Measurements from ENCODE around the gene TMEM63C. TPM values are rescaled to one million over a fixed set of nuclear protein-coding genes. Genes with fewer than 3 reads are reported as not detected.

Gene TMEM63C
- polyA plus RNA-seq (2013, experiment 1 of 4) = 4.2 TPM
- polyA plus RNA-seq (2013, experiment 2 of 4) = 3.8 TPM
- 2.7 TPM for polyA plus RNA-seq (2013, experiment 3 of 4)
- 2.1 TPM for polyA plus RNA-seq (2013, experiment 4 of 4)

GRCh38 chr14:77181603-77182437, at the start of gene TMEM63C:
Gene TMEM63C, plus strand, starts transcription at chr14:77181798. Its CDS starts 37,016 bp downstream, at chr14:77218814.
- no peak within 1 kb of the TSS for H3K27ac ChIP-seq (ENCODE audit: insufficient read depth, low read depth, low read length, poor library complexity, severe bottlenecking)
- H3K4me1 ChIP-seq (ENCODE audit: control insufficient read depth, insufficient read depth, low read length) = no peaks in the 10 kb centered on the region
- 1% methylated on average over 46 of the region's 46 CpGs for WGBS, 2 experiments
- peak within 1 kb of the TSS; percentile 40 for H3K4me3 ChIP-seq (ENCODE audit: insufficient read depth, low read depth, low read length)
- H3K9me3 ChIP-seq (ENCODE audit: control insufficient read depth, low read length) = no peaks in the 10 kb centered on the region
- no peaks in the 10 kb centered on the region for H3K36me3 ChIP-seq (ENCODE audit: control insufficient read depth, insufficient read depth, low read length)
- H3K27me3 ChIP-seq (ENCODE audit: control insufficient read depth, insufficient read depth, low read length, poor library complexity, severe bottlenecking) = peaks cover 14% of the 10 kb centered on the region

GRCh38 chr14:77131871-77132486, 49.6 kb upstream of the TMEM63C start:
- no peaks in the 10 kb centered on the region for H3K36me3 ChIP-seq (ENCODE audit: control insufficient read depth, insufficient read depth, low read length)
- H3K27ac ChIP-seq (ENCODE audit: insufficient read depth, low read depth, low read length, poor library complexity, severe bottlenecking) = no peak overlapping the region
- WGBS, 2 experiments = 84 to 85% methylated on average over 5 of the region's 5 CpGs
- H3K27me3 ChIP-seq (ENCODE audit: control insufficient read depth, insufficient read depth, low read length, poor library complexity, severe bottlenecking) = peaks cover 23% of the 10 kb centered on the region
- H3K4me3 ChIP-seq (ENCODE audit: insufficient read depth, low read depth, low read length) = no peak overlapping the region
- H3K9me3 ChIP-seq (ENCODE audit: control insufficient read depth, low read length) = no peaks in the 10 kb centered on the region
- H3K4me1 ChIP-seq (ENCODE audit: control insufficient read depth, insufficient read depth, low read length) = no peaks in the 10 kb centered on the region

GRCh38 chr14:77133720-77134338, 47.8 kb upstream of the TMEM63C start:
- Histone ChIP-seq H3K9me3 (ENCODE audit: control insufficient read depth, low read length) (no peaks in the 10 kb centered on the region), H3K4me3 (ENCODE audit: insufficient read depth, low read depth, low read length) (no peak overlapping the region), H3K4me1 (ENCODE audit: control insufficient read depth, insufficient read depth, low read length) (no peaks in the 10 kb centered on the region), H3K27me3 (ENCODE audit: control insufficient read depth, insufficient read depth, low read length, poor library complexity, severe bottlenecking) (peaks cover 29% of the 10 kb centered on the region), H3K27ac (ENCODE audit: insufficient read depth, low read depth, low read length, poor library complexity, severe bottlenecking) (no peak overlapping the region), H3K36me3 (ENCODE audit: control insufficient read depth, insufficient read depth, low read length) (no peaks in the 10 kb centered on the region)
- WGBS, 2 experiments = 28 to 30% methylated on average over 22 of the region's 22 CpGs

GRCh38 chr14:77139022-77139421, 42.6 kb upstream of the TMEM63C start:
- Histone ChIP-seq H3K4me3 (ENCODE audit: insufficient read depth, low read depth, low read length) (no peak overlapping the region), H3K27me3 (ENCODE audit: control insufficient read depth, insufficient read depth, low read length, poor library complexity, severe bottlenecking) (peaks cover 68% of the 10 kb centered on the region), H3K4me1 (ENCODE audit: control insufficient read depth, insufficient read depth, low read length) (peaks cover 22% of the 10 kb centered on the region), H3K27ac (ENCODE audit: insufficient read depth, low read depth, low read length, poor library complexity, severe bottlenecking) (no peak overlapping the region), H3K9me3 (ENCODE audit: control insufficient read depth, low read length) (no peaks in the 10 kb centered on the region), H3K36me3 (ENCODE audit: control insufficient read depth, insufficient read depth, low read length) (no peaks in the 10 kb centered on the region)
- WGBS, 2 experiments = 92 to 94% methylated on average over 15 of the region's 15 CpGs

- peaks cover 65% of the 10 kb centered on the region for H3K27me3 ChIP-seq (ENCODE audit: control insufficient read depth, insufficient read depth, low read length, poor library complexity, severe bottlenecking)
- peak overlapping the region; percentile 34 for H3K4me3 ChIP-seq (ENCODE audit: insufficient read depth, low read depth, low read length)
- no peaks in the 10 kb centered on the region for H3K9me3 ChIP-seq (ENCODE audit: control insufficient read depth, low read length)
- H3K4me1 ChIP-seq (ENCODE audit: control insufficient read depth, insufficient read depth, low read length) = peaks cover 22% of the 10 kb centered on the region
- no peaks in the 10 kb centered on the region for H3K36me3 ChIP-seq (ENCODE audit: control insufficient read depth, insufficient read depth, low read length)
- H3K27ac ChIP-seq (ENCODE audit: insufficient read depth, low read depth, low read length, poor library complexity, severe bottlenecking) = no peak overlapping the region
- 5 to 6% methylated on average over 50 to 52 of the region's 52 CpGs for WGBS, 2 experiments
These were observed 41.8 kb upstream of the TMEM63C start for GRCh38 chr14:77139540-77140358.

GRCh38 chr14:77140359-77141213, 41.0 kb upstream of the TMEM63C start:
- peak overlapping the region; percentile 34 for H3K4me3 ChIP-seq (ENCODE audit: insufficient read depth, low read depth, low read length)
- H3K36me3 ChIP-seq (ENCODE audit: control insufficient read depth, insufficient read depth, low read length) = no peaks in the 10 kb centered on the region
- no peaks in the 10 kb centered on the region for H3K9me3 ChIP-seq (ENCODE audit: control insufficient read depth, low read length)
- H3K27me3 ChIP-seq (ENCODE audit: control insufficient read depth, insufficient read depth, low read length, poor library complexity, severe bottlenecking) = peaks cover 68% of the 10 kb centered on the region
- peaks cover 24% of the 10 kb centered on the region for H3K4me1 ChIP-seq (ENCODE audit: control insufficient read depth, insufficient read depth, low read length)
- 0% methylated on average over 67 of the region's 67 CpGs for WGBS, 2 experiments
- no peak overlapping the region for H3K27ac ChIP-seq (ENCODE audit: insufficient read depth, low read depth, low read length, poor library complexity, severe bottlenecking)

GRCh38 chr14:77141214-77142004, 40.2 kb upstream of the TMEM63C start, which contains the start of gene ZDHHC22:
Gene ZDHHC22, minus strand, starts transcription at chr14:77141791. Its CDS starts 2,053 bp downstream, at chr14:77139738.
- no peak within 1 kb of the TSS for H3K27ac ChIP-seq (ENCODE audit: insufficient read depth, low read depth, low read length, poor library complexity, severe bottlenecking)
- H3K4me1 ChIP-seq (ENCODE audit: control insufficient read depth, insufficient read depth, low read length) = peaks cover 28% of the 10 kb centered on the region
- no peaks in the 10 kb centered on the region for H3K9me3 ChIP-seq (ENCODE audit: control insufficient read depth, low read length)
- H3K4me3 ChIP-seq (ENCODE audit: insufficient read depth, low read depth, low read length) = peak within 1 kb of the TSS; percentile 34
- peaks cover 70% of the 10 kb centered on the region for H3K27me3 ChIP-seq (ENCODE audit: control insufficient read depth, insufficient read depth, low read length, poor library complexity, severe bottlenecking)
- 0% methylated on average over 77 of the region's 77 CpGs for WGBS, 2 experiments
- no peaks in the 10 kb centered on the region for H3K36me3 ChIP-seq (ENCODE audit: control insufficient read depth, insufficient read depth, low read length)

GRCh38 chr14:77142005-77142800, 39.4 kb upstream of the TMEM63C start:
- H3K4me3 ChIP-seq (ENCODE audit: insufficient read depth, low read depth, low read length) = peak overlapping the region; percentile 34
- no peaks in the 10 kb centered on the region for H3K36me3 ChIP-seq (ENCODE audit: control insufficient read depth, insufficient read depth, low read length)
- no peaks in the 10 kb centered on the region for H3K9me3 ChIP-seq (ENCODE audit: control insufficient read depth, low read length)
- WGBS, 2 experiments = 10 to 20% methylated on average over 9 of the region's 9 CpGs
- H3K4me1 ChIP-seq (ENCODE audit: control insufficient read depth, insufficient read depth, low read length) = peaks cover 28% of the 10 kb centered on the region
- peaks cover 66% of the 10 kb centered on the region for H3K27me3 ChIP-seq (ENCODE audit: control insufficient read depth, insufficient read depth, low read length, poor library complexity, severe bottlenecking)
- H3K27ac ChIP-seq (ENCODE audit: insufficient read depth, low read depth, low read length, poor library complexity, severe bottlenecking) = no peak overlapping the region
